Suppressor macrophage treated with lipopolysaccharide for 4 hours (primary cell): Measurements from ENCODE around the gene ANKRD7.
"Not testable (repeated sequence)": the region's sequence is repeated elsewhere in the genome, so short reads cannot be mapped to it uniquely, and the experiment has no call there.

Experiments used
- DNase-seq: peaks from one replicate; pipeline ENCODE4 v3.0.0-alpha.2; 2020

Gene ANKRD7

DNA sequence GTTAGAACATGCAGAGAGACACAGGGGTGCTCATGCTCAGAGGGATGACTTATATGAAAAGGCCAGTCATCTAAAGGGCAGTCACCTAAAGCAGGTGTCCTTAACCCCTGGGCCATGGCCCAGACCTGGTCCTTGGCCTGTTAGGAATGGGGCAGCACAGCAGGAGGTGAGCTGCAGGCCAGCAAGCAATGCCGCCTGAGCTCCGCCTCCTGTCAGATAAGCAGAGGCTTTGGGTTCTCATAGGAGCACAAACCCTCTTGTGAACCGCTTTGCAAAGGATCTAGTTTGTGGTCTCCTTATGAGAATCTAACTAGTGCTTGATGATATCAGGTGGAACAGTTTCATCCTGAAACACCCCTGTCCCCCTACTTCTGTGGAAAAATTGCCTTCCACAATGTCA, 14.5 kb downstream of the ANKRD7 start:
- no peak for DNase-seq

DNA sequence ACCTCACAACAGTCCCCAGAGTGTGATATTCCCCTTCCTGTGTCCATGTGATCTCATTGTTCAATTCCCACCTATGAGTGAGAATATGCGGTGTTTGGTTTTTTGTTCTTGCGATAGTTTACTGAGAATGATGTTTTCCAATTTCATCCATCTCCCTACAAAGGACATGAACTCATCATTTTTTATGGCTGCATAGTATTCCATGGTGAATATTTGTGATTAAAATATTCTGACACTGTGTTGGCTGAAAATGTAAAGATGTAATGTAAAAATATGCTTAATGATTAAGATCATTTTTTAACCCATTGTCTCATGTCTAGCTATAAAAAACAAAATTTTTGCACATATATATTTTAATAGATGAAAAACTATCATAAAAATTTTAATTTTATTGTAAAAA, 15.8 kb downstream of the ANKRD7 start:
- not testable (repeated sequence) for DNase-seq

DNA sequence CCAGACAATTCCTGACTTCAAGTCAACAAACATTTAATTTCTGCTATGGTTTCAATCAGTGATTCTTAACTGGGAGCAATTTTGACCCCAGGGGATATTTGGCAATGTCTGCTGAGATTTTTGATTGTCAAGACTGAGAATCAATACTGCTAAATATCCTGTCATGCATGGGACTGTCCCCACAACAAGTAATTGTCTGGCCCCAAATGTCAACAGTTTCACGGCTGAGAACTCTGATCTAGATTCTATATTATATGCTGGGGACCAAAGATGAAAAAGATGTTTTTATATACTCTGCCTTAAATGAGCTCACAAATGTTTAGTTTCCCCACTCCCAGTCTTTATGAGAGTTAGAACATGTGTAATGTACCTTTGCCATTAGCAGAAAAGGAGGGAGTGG, 19.2 kb downstream of the ANKRD7 start:
- DNase-seq, result no peak

- DNase-seq, result no peak
These were observed 20.9 kb downstream of the ANKRD7 start for GRCh38 chr7:118245267-118246040.

- no peak for DNase-seq
These were observed 26.5 kb downstream of the ANKRD7 start for GRCh38 chr7:118250860-118251494.

GRCh38 chr7:118252087-118252486, 27.6 kb downstream of the ANKRD7 start:
- no peak for DNase-seq

- peak; percentile 7 for DNase-seq
These were observed 34.6 kb downstream of the ANKRD7 start for GRCh38 chr7:118259115-118259514.

- no peak for DNase-seq
These were observed 40.3 kb downstream of the ANKRD7 start for GRCh38 chr7:118264836-118265235.

- DNase-seq, result no peak
These were observed 56.0 kb downstream of the ANKRD7 start for GRCh38 chr7:118280319-118281012.

GRCh38 chr7:118281196-118281595, 56.7 kb downstream of the ANKRD7 start:
- DNase-seq, result no peak

DNA sequence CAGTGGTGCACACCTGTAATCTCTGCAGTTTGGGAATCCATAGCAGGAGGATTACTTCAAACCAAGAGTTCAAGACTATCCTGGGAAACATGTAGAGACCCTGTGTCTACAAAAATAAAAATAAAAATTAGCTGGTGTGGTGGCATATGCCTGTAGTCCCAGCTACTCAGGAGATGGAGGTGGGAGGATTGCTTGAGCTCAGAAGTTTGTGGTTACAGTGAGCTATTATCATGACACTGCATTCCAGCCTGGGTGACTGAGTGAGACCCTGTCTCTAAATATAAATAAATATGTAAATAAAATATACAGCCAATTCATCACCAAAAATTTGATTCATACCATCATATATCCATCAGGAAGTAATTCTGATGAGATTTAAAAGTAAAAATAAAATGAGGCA, 60.9 kb downstream of the ANKRD7 start:
- DNase-seq, result no peak

- peak; percentile 2 for DNase-seq
These were observed 61.6 kb downstream of the ANKRD7 start for GRCh38 chr7:118286131-118286530.

DNA sequence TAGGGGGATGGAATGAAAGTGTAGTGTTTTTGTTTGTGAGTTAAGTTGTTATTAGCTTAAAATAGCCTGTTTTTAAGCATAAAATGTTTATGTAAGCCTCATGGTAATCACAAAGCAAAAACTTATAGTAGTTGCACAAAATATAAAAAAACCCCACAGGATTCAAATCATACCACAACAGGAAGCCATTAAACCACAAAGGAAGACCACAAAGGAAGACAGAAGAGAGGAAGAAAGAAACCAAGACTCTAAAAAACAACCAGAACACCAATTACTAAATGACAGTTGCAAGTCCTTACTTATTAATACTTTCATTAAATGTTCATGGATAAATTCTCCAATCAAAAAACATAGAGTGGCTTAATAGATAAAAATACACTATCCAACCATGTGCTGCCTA, 63.6 kb downstream of the ANKRD7 start:
- DNase-seq, result peak; percentile 32

DNA sequence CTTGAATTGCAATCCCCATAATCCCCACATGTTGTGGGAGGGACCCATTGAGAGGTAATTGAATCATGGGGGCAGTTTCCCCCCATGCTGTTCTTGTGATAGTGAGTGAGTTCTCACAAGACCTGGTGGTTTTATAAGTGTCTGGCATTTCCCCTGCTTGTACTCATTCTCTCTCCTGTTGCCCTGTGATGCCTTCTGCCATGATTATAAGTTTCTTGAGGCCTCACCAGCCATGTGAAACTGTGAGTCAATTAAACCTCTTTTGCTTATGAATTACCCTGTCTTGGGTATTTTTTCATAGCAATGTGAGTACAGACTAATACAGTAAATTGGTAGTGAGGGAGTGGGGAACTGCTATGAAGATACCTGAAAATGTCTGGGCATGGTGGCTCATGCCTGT, 65.0 kb downstream of the ANKRD7 start:
- DNase-seq, result no peak
